WTC11 (cell line): Measurements from ENCODE around the gene OLFM3. TPM values are rescaled to one million over a fixed set of nuclear protein-coding genes. Genes with fewer than 3 reads are reported as not detected.

Experiments used
- ATAC-seq: fragments of 200-7000 bp; cut with Tn5 transposase; 2 replicates; pipeline ENCODE4 v1.10.0; 2021; ENCODE audit warnings: mild to moderate bottlenecking, moderate library complexity
- CTCF ChIA-PET: fragments of 300-600 bp; sonication (Branson Sonifier 250); formaldehyde crosslinking; loops from one replicate; lab custom pipeline; 2021; ENCODE audit warnings: antibody characterized with exemption; lab: Charles Lee
- POLR2A ChIA-PET: fragments of 350-600 bp; sonication (Branson Sonifier 250); formaldehyde crosslinking; loops from one replicate; lab custom pipeline; 2021; ENCODE audit warnings: antibody characterized with exemption; lab: Charles Lee
- DNase-seq: peaks from one replicate; pipeline ENCODE4 v3.0.0; 2021; ENCODE audit warnings: low spot score
- H3K27ac Mint-ChIP-seq: 2 replicates; pipeline ENCODE4 v1.8.0; 2021; ENCODE audit warnings: mixed read lengths
- H3K27me3 Mint-ChIP-seq: 2 replicates; pipeline ENCODE4 v1.8.0; 2021; ENCODE audit warnings: low read depth, mild to moderate bottlenecking, moderate library complexity, mixed read lengths
- H3K36me3 Mint-ChIP-seq: 2 replicates; pipeline ENCODE4 v1.8.0; 2021; ENCODE audit warnings: mixed read lengths
- H3K4me1 Mint-ChIP-seq: 2 replicates; pipeline ENCODE4 v1.8.0; 2022; ENCODE audit warnings: mixed read lengths
- H3K4me3 Mint-ChIP-seq: 2 replicates; pipeline ENCODE4 v1.8.0; 2021; ENCODE audit warnings: mild to moderate bottlenecking, moderate library complexity, mixed read lengths
- H3K9me3 Mint-ChIP-seq: 2 replicates; pipeline ENCODE4 v1.8.0; 2021; ENCODE audit warnings: mixed read lengths
- ELF4 ChIP-seq: sonication (generic); formaldehyde crosslinking; IDR thresholded peaks from 2 replicates; pipeline ENCODE4 v1.8.1; 2022; ENCODE audit warnings: low read depth, mild to moderate bottlenecking, moderate library complexity, missing genetic modification reagents
- FOXJ3 ChIP-seq: sonication (generic); formaldehyde crosslinking; IDR thresholded peaks from 2 replicates; pipeline ENCODE4 v1.9.0; 2021; ENCODE audit warnings: missing genetic modification reagents, mild to moderate bottlenecking, borderline replicate concordance
- GRHL2 ChIP-seq: fragments of 250-450 bp; sonication (Bioruptor Pico); IDR thresholded peaks from 2 replicates; pipeline ENCODE4 v1.8.0; 2022; ENCODE audit warnings: mild to moderate bottlenecking, moderate library complexity; ENCODE audit not compliant: insufficient replicate concordance, severe bottlenecking
- NFE2L1 ChIP-seq: sonication (generic); formaldehyde crosslinking; IDR thresholded peaks from 2 replicates; pipeline ENCODE4 v1.8.1; 2023; ENCODE audit warnings: missing genetic modification reagents
- TP53 ChIP-seq: sonication (generic); formaldehyde crosslinking; IDR thresholded peaks from 2 replicates; pipeline ENCODE4 v1.8.1; 2023; ENCODE audit warnings: mild to moderate bottlenecking, missing genetic modification reagents
- ZBTB21 ChIP-seq: sonication (generic); formaldehyde crosslinking; IDR thresholded peaks from 2 replicates; pipeline ENCODE4 v1.8.1; 2023; ENCODE audit warnings: mild to moderate bottlenecking, missing genetic modification reagents, borderline replicate concordance
- ZNF263 ChIP-seq: sonication (generic); formaldehyde crosslinking; IDR thresholded peaks from 2 replicates; pipeline ENCODE4 v1.8.1; 2022; ENCODE audit warnings: low read depth, mild to moderate bottlenecking, moderate library complexity, missing genetic modification reagents
- total RNA-seq: library from RNA; stranded (reverse); gene quantifications from 3 replicates; pipeline ENCODE4 v1.2.3, GENCODE V29; 2021
- TF ChIP-seq, protein P1 (sequence below): fragments of 250-450 bp; sonication (Bioruptor Pico); IDR thresholded peaks from 2 replicates; pipeline ENCODE4 v1.8.0; 2021; ENCODE audit warnings: mild to moderate bottlenecking
- TF ChIP-seq, protein P2 (sequence below): fragments of 250-450 bp; sonication (Bioruptor Pico); IDR thresholded peaks from 2 replicates; pipeline ENCODE4 v1.9.0; 2021; ENCODE audit warnings: mild to moderate bottlenecking
- TF ChIP-seq, protein P3 (sequence below): fragments of 250-450 bp; sonication (Bioruptor Pico); IDR thresholded peaks from 2 replicates; pipeline ENCODE4 v1.9.0; 2021; ENCODE audit warnings: mild to moderate bottlenecking
- TF ChIP-seq, protein P4 (sequence below): sonication (generic); formaldehyde crosslinking; IDR thresholded peaks from 2 replicates; pipeline ENCODE4 v1.8.0; 2023; ENCODE audit warnings: missing genetic modification reagents, mild to moderate bottlenecking, borderline replicate concordance
- TF ChIP-seq, protein P5 (sequence below): fragments of 200-600 bp; IDR thresholded peaks from 2 replicates; pipeline ENCODE4 v1.8.0; 2022; ENCODE audit warnings: antibody characterized with exemption
- TF ChIP-seq, protein P6 (sequence below): fragments of 250-450 bp; sonication (Bioruptor Pico); IDR thresholded peaks from 2 replicates; pipeline ENCODE4 v1.9.0; 2021; ENCODE audit warnings: moderate library complexity, mild to moderate bottlenecking, inconsistent platforms, borderline replicate concordance
- TF ChIP-seq, protein P7 (sequence below): sonication (generic); formaldehyde crosslinking; IDR thresholded peaks from 2 replicates; pipeline ENCODE4 v1.8.1; 2023; ENCODE audit warnings: mild to moderate bottlenecking, missing genetic modification reagents, borderline replicate concordance
- TF ChIP-seq, protein P8 (sequence below): sonication (generic); formaldehyde crosslinking; IDR thresholded peaks from 2 replicates; pipeline ENCODE4 v1.8.1; 2023; ENCODE audit warnings: mild to moderate bottlenecking, missing genetic modification reagents
- TF ChIP-seq, protein P9 (sequence below): sonication (generic); formaldehyde crosslinking; IDR thresholded peaks from 2 replicates; pipeline ENCODE4 v1.8.0; 2022; ENCODE audit warnings: mild to moderate bottlenecking, missing genetic modification reagents

OLFM3 gene
- total RNA-seq, 1 experiment from 2014 or later, result 0.37 TPM

DNA sequence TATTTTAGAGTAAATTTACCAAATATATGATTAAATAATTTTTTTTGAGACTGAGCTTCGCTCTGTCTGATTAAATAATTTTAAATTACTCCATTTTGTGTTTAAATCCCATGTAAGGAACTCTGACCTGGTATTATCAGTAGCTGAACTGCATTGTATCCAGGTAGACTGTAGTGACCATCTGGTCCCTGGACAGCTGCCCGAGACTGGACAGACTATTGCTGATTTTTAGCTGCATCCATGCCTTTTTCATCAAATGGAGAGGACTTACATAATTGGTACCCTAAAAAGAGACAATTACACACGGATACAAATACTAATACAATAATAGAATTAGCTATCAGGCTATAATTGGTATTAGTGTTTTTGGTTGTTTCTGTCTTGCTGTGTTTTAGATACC lies 20.6 kb downstream of the OLFM3 start:
- no peak for DNase-seq
- Mint-ChIP-seq H3K36me3 (peaks cover 11% of the 10 kb centered on the region; the same call in 1 of the 2 replicates), H3K27me3 (no peaks in the 10 kb centered on the region), H3K9me3 (peaks cover 14% of the 10 kb centered on the region), H3K27ac (no peak overlapping the region)
- CTCF ChIA-PET, result no interaction called here
- TF ChIP-seq ZNF263 (CRISPR knock-in tag) (no peak), ELF4 (CRISPR knock-in tag) (no peak), TP53 (CRISPR knock-in tag) (no peak), NFE2L1 (CRISPR knock-in tag) (no peak), ZBTB21 (CRISPR knock-in tag) (no peak), GRHL2 (CRISPR knock-in tag) (no peak)
- TF ChIP-seq, protein P1, sequence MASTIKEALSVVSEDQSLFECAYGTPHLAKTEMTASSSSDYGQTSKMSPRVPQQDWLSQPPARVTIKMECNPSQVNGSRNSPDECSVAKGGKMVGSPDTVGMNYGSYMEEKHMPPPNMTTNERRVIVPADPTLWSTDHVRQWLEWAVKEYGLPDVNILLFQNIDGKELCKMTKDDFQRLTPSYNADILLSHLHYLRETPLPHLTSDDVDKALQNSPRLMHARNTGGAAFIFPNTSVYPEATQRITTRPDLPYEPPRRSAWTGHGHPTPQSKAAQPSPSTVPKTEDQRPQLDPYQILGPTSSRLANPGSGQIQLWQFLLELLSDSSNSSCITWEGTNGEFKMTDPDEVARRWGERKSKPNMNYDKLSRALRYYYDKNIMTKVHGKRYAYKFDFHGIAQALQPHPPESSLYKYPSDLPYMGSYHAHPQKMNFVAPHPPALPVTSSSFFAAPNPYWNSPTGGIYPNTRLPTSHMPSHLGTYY (CRISPR knock-in tag), result no peak
- TF ChIP-seq, protein P2, sequence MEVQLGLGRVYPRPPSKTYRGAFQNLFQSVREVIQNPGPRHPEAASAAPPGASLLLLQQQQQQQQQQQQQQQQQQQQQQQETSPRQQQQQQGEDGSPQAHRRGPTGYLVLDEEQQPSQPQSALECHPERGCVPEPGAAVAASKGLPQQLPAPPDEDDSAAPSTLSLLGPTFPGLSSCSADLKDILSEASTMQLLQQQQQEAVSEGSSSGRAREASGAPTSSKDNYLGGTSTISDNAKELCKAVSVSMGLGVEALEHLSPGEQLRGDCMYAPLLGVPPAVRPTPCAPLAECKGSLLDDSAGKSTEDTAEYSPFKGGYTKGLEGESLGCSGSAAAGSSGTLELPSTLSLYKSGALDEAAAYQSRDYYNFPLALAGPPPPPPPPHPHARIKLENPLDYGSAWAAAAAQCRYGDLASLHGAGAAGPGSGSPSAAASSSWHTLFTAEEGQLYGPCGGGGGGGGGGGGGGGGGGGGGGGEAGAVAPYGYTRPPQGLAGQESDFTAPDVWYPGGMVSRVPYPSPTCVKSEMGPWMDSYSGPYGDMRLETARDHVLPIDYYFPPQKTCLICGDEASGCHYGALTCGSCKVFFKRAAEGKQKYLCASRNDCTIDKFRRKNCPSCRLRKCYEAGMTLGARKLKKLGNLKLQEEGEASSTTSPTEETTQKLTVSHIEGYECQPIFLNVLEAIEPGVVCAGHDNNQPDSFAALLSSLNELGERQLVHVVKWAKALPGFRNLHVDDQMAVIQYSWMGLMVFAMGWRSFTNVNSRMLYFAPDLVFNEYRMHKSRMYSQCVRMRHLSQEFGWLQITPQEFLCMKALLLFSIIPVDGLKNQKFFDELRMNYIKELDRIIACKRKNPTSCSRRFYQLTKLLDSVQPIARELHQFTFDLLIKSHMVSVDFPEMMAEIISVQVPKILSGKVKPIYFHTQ (CRISPR knock-in tag), result no peak
- TF ChIP-seq, protein P3, sequence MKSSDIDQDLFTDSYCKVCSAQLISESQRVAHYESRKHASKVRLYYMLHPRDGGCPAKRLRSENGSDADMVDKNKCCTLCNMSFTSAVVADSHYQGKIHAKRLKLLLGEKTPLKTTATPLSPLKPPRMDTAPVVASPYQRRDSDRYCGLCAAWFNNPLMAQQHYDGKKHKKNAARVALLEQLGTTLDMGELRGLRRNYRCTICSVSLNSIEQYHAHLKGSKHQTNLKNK (CRISPR knock-in tag), result no peak
- TF ChIP-seq, protein P4, sequence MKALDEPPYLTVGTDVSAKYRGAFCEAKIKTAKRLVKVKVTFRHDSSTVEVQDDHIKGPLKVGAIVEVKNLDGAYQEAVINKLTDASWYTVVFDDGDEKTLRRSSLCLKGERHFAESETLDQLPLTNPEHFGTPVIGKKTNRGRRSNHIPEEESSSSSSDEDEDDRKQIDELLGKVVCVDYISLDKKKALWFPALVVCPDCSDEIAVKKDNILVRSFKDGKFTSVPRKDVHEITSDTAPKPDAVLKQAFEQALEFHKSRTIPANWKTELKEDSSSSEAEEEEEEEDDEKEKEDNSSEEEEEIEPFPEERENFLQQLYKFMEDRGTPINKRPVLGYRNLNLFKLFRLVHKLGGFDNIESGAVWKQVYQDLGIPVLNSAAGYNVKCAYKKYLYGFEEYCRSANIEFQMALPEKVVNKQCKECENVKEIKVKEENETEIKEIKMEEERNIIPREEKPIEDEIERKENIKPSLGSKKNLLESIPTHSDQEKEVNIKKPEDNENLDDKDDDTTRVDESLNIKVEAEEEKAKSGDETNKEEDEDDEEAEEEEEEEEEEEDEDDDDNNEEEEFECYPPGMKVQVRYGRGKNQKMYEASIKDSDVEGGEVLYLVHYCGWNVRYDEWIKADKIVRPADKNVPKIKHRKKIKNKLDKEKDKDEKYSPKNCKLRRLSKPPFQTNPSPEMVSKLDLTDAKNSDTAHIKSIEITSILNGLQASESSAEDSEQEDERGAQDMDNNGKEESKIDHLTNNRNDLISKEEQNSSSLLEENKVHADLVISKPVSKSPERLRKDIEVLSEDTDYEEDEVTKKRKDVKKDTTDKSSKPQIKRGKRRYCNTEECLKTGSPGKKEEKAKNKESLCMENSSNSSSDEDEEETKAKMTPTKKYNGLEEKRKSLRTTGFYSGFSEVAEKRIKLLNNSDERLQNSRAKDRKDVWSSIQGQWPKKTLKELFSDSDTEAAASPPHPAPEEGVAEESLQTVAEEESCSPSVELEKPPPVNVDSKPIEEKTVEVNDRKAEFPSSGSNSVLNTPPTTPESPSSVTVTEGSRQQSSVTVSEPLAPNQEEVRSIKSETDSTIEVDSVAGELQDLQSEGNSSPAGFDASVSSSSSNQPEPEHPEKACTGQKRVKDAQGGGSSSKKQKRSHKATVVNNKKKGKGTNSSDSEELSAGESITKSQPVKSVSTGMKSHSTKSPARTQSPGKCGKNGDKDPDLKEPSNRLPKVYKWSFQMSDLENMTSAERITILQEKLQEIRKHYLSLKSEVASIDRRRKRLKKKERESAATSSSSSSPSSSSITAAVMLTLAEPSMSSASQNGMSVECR (CRISPR knock-in tag), result no peak
- TF ChIP-seq, protein P5, sequence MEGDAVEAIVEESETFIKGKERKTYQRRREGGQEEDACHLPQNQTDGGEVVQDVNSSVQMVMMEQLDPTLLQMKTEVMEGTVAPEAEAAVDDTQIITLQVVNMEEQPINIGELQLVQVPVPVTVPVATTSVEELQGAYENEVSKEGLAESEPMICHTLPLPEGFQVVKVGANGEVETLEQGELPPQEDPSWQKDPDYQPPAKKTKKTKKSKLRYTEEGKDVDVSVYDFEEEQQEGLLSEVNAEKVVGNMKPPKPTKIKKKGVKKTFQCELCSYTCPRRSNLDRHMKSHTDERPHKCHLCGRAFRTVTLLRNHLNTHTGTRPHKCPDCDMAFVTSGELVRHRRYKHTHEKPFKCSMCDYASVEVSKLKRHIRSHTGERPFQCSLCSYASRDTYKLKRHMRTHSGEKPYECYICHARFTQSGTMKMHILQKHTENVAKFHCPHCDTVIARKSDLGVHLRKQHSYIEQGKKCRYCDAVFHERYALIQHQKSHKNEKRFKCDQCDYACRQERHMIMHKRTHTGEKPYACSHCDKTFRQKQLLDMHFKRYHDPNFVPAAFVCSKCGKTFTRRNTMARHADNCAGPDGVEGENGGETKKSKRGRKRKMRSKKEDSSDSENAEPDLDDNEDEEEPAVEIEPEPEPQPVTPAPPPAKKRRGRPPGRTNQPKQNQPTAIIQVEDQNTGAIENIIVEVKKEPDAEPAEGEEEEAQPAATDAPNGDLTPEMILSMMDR, result no peak
- TF ChIP-seq, protein P6, sequence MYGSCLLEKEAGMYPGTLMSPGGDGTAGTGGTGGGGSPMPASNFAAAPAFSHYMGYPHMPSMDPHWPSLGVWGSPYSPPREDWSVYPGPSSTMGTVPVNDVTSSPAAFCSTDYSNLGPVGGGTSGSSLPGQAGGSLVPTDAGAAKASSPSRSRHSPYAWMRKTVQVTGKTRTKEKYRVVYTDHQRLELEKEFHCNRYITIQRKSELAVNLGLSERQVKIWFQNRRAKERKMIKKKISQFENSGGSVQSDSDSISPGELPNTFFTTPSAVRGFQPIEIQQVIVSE (CRISPR knock-in tag), result no peak
- TF ChIP-seq, all 79 proteins: peak for 0
- Mint-ChIP-seq H3K4me3 (no peak overlapping the region), H3K4me1 (peaks cover 18% of the 10 kb centered on the region)
- no peak for ATAC-seq
- POLR2A ChIA-PET, result no interaction called here

DNA sequence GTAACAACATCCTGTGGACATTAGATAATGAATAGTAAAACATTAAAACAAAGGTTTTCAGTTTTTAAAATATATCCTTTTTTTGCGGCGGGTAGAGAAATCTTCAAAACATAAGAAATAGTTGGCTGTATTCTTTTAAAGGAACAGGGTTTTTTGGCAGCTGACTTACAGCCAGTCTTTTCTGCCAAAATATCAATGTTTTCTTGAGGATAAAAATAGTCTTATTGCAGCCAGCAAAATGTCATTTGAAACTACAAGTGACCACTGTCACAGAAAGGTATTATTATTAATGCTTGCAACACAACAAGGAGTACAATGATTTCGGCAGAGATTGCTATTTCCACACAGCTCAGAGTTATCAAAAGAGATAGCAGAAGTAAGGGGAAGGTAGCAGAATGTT lies 21.4 kb downstream of the OLFM3 start:
- ChIA-PET POLR2A (no interaction called here), CTCF (no interaction called here)
- Mint-ChIP-seq H3K36me3 (peaks cover 10% of the 10 kb centered on the region; the same call in 1 of the 2 replicates), H3K27ac (no peak overlapping the region), H3K4me1 (peaks cover 21% of the 10 kb centered on the region), H3K9me3 (peaks cover 14% of the 10 kb centered on the region), H3K27me3 (no peaks in the 10 kb centered on the region), H3K4me3 (no peak overlapping the region)
- ATAC-seq (no peak), DNase-seq (no peak)
- TF ChIP-seq, protein P7, sequence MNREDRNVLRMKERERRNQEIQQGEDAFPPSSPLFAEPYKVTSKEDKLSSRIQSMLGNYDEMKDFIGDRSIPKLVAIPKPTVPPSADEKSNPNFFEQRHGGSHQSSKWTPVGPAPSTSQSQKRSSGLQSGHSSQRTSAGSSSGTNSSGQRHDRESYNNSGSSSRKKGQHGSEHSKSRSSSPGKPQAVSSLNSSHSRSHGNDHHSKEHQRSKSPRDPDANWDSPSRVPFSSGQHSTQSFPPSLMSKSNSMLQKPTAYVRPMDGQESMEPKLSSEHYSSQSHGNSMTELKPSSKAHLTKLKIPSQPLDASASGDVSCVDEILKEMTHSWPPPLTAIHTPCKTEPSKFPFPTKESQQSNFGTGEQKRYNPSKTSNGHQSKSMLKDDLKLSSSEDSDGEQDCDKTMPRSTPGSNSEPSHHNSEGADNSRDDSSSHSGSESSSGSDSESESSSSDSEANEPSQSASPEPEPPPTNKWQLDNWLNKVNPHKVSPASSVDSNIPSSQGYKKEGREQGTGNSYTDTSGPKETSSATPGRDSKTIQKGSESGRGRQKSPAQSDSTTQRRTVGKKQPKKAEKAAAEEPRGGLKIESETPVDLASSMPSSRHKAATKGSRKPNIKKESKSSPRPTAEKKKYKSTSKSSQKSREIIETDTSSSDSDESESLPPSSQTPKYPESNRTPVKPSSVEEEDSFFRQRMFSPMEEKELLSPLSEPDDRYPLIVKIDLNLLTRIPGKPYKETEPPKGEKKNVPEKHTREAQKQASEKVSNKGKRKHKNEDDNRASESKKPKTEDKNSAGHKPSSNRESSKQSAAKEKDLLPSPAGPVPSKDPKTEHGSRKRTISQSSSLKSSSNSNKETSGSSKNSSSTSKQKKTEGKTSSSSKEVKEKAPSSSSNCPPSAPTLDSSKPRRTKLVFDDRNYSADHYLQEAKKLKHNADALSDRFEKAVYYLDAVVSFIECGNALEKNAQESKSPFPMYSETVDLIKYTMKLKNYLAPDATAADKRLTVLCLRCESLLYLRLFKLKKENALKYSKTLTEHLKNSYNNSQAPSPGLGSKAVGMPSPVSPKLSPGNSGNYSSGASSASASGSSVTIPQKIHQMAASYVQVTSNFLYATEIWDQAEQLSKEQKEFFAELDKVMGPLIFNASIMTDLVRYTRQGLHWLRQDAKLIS (CRISPR knock-in tag), result no peak
- TF ChIP-seq, protein P8, sequence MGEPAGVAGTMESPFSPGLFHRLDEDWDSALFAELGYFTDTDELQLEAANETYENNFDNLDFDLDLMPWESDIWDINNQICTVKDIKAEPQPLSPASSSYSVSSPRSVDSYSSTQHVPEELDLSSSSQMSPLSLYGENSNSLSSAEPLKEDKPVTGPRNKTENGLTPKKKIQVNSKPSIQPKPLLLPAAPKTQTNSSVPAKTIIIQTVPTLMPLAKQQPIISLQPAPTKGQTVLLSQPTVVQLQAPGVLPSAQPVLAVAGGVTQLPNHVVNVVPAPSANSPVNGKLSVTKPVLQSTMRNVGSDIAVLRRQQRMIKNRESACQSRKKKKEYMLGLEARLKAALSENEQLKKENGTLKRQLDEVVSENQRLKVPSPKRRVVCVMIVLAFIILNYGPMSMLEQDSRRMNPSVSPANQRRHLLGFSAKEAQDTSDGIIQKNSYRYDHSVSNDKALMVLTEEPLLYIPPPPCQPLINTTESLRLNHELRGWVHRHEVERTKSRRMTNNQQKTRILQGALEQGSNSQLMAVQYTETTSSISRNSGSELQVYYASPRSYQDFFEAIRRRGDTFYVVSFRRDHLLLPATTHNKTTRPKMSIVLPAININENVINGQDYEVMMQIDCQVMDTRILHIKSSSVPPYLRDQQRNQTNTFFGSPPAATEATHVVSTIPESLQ, result no peak
- TF ChIP-seq, protein P9, sequence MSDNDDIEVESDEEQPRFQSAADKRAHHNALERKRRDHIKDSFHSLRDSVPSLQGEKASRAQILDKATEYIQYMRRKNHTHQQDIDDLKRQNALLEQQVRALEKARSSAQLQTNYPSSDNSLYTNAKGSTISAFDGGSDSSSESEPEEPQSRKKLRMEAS (CRISPR knock-in tag), result no peak
- TF ChIP-seq FOXJ3, result no peak
